Endothelial cell of hepatic sinusoid (primary cell): ENCODE data around the gene IGFBP7.

Source experiments
- in situ Hi-C: cut with HindIII; loops from 2 replicates; pipeline ENCODE4 v1.10.0; 2017; ENCODE audit warnings: low sequenced_read_pairs

Gene IGFBP7

DNA sequence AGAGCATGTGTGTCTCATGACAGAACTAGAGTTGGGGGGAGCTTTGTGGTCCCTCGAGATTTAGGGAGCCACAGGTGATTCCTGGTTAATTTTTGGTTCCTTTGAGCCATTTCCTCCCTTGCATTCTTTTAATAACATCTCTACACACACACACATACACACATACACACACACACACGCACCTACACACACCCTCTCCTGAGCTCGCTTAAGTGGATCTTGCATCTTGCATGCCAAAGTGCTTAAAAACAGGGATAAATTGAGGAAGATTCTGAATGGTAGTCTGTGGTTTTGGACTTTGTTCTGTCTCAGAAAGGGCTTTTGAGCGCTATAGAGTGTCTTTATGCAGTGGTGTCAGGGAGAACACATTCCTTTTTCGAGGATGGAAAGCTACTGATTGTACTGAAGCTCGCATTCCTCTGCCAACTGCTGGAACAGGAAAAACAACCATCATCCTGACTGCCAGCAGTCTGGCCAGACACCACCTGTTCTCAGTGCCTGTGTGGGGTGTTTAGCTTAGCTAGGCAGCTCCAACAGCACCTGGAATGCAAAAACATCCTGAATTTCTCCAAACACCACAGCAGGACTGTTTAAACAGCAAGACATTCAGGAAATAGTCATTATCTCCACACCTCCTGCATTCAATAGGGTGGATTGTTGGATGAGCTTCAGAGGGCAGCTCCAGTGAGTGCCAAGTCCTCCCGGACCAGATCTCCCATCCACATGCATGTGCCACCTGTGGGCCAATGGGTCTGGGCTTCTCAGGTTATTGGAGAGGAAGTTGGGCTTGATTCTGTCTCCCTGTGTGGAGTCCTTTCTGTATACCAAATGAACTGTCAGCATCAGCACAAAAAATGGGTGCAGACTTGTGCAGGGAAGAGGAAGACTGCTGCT lies 21.9 kb upstream of the IGFBP7 start:
- in situ Hi-C loops, result no loop called here

GRCh38 chr4:57129477-57129876 lies 19.3 kb upstream of the IGFBP7 start:
- in situ Hi-C loops, result no loop called here

DNA sequence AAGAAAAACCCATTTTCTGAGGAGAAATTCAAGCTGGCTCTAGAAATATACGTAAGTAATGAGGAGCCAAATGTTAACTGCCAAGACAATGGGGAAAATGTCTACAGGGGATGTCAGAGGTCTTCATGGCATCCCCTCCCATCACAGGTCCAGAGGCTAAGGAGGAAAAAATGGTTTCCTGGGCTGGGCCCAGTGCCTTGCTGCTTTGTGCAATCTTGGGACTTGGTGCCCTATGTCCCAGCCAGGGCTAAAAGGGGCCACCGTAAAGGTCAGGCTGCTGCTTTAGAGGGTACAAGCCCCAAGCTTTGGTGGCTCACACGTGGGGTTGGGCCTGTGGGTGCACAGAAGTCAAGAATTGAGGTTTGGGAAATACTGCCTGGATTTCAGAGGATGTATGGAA lies 17.2 kb upstream of the IGFBP7 start:
- in situ Hi-C loops, result no loop called here

- in situ Hi-C loops, result no loop called here
Observed at GRCh38 chr4:57125996-57126395, 15.8 kb upstream of the IGFBP7 start.

- in situ Hi-C loops, result loop anchor here (5.0 kb wide), 1 partner anchor 82 kb away; no protein-coding TSS in a partner anchor
Observed at GRCh38 chr4:57124145-57124544, 14.0 kb upstream of the IGFBP7 start.

GRCh38 chr4:57122959-57123358 lies 12.8 kb upstream of the IGFBP7 start:
- in situ Hi-C loops, result loop anchor here (5.0 kb wide), 1 partner anchor 81 kb away; no protein-coding TSS in a partner anchor

DNA sequence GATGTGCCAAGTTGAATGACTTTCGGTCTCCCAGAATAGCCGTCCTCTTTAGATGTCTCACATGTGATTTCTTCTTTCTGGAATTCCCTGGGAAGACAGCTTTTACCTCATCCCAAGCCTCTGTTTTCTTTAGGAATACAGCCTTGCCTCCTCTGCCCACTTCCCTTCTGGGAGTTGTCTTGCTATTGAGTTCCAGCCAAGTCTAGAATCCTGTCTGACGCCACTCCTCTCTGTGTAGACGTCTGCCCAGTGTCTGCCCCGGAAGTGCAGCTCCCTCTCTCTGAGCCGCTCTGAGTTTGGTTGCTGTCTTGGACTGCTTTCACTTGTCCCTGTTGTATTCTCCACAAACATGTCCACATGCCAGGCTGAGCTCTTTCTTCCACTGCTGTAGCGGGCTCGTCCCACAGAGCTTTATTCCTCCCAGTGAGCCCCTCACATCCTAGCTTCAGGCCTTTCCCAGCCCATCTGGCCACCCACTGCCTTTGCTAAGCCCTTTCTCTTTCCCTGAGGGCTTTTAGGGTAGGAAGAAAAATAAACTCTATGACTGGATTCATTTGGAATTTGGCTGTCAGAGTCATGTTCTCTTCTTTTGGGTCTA lies 9.0 kb upstream of the IGFBP7 start:
- in situ Hi-C loops, result no loop called here

DNA sequence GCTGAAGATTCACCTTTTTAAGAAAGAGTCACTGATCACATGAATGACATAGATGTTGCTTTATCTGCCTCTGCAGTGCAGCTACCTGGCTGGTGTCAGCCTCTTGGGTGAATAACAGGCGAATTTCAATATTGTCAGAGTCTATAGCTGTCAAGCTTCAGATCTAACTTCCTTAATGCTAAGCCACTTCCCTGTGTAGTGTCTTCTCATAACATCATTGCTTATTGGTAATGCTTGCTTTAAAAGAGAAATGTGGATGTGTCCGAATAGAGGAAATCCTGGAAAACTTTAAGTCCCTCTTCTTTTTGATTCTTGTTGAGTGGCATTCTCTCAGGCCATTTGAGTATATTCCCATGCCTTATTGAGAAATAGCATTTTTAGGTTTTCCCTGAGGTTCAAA lies 7.3 kb upstream of the IGFBP7 start:
- in situ Hi-C loops, result no loop called here

DNA sequence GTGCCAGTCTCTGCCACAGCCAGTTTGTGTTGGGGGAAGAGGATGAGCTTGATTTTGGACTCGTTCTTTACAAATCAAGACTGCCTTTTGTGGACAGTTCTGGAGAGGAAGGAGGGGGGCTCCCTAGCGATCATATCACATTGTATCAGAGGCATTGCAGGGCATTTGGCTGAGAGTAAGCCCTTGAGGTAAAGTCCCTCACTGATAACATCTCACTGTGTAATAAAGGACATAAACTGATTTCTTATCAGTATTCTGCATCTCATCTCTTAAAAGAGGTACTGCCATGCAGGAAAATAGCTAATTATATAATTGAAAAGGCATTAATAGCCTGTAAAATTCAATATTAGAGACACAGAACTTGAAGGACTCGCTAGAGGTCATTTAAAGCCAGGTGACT lies 6.1 kb upstream of the IGFBP7 start:
- in situ Hi-C loops, result no loop called here

DNA sequence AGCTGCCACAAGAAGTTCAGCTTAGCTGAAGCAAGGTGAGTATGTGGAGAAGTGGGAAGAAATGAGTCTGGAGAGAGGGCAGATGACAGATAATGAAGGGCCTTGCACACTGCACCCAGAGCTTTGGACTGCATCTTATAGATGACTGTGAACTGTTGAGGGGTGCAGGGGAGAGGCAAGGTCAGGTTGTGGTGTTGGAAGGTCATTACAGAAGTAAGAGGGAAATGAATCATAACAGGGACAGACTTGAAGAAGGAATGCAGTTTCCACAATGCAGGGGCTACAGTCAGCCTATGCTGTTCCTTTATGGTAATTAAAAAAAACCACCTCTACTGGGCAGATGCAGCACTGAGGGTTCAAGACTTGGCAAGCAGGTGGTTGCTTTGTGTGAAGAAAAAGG lies 4.8 kb upstream of the IGFBP7 start:
- in situ Hi-C loops, result no loop called here

DNA sequence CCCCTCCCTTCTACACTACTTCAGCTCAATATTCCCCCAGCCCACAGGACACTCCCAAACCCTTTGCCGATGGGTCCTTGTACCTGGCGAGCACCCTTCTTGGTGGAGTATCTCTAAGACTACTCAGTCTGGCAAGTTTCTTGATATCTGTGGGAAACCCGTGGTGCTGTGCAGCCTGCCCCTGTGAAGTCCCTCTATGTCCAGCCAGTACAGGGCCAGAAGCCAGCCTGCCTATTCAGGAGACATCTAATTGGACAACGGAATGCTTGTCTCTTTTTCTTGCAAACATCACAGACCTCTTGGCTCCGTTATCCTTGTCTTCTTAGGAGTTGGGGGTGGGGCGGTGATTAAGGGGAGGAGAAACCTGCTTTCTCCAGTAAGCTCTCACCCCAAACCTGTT lies 3.7 kb upstream of the IGFBP7 start:
- in situ Hi-C loops, result no loop called here

- in situ Hi-C loops, result no loop called here
Observed at GRCh38 chr4:57110640-57111511, 691 bp upstream of the IGFBP7 start.

- in situ Hi-C loops, result no loop called here
Observed at GRCh38 chr4:57109411-57109846, 756 bp downstream of the IGFBP7 start.

GRCh38 chr4:57106181-57106580 lies 4.0 kb downstream of the IGFBP7 start:
- in situ Hi-C loops, result no loop called here

GRCh38 chr4:57104706-57105560 lies 5.3 kb downstream of the IGFBP7 start:
- in situ Hi-C loops, result no loop called here

DNA sequence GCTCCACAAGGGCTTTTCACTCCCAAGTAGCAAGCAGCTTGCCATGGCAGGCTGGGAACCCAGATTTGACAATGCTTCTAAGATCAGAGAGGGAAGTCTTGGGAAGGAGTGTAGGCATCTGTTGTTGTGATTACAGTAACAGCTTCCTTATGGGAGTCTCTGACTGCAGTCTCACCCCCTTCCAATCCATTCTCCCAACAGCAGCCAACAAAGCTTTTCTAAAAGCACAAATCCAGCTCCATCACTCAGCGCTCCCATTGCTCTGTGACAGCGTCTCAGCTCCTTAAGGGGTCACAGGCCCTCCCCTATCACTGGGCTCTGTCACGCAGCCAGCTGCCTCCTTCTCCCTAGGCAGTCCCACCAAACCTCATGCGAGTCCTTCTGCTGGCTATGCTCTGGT lies 7.1 kb downstream of the IGFBP7 start:
- in situ Hi-C loops, result no loop called here

DNA sequence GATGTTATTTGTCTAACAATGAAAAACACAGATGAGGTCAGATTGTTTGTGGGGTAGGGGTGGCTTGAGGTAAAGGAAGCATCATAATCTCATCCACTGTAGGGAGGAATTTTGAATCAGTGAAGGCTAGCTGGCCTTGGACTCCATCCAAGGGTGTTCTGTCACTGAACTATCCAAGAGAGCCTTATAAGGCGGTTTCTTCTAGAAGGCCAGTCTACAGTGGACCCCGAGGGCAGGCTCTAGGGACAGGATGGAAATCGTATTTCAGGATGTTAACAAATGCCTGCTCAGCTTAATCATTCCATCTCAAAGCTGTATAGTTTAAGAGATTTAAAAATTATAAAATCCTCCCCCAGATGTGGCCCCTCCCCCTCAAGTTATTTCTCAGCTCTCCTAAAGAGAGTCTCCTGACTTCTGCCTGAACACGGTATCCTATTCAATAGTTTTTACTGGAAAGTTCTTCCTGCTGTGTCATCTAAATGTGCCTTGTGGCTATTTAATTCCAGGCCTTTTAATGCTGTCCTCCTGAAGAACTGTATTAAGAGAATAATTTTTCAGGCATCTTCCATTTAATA lies 8.0 kb downstream of the IGFBP7 start:
- in situ Hi-C loops, result no loop called here

DNA sequence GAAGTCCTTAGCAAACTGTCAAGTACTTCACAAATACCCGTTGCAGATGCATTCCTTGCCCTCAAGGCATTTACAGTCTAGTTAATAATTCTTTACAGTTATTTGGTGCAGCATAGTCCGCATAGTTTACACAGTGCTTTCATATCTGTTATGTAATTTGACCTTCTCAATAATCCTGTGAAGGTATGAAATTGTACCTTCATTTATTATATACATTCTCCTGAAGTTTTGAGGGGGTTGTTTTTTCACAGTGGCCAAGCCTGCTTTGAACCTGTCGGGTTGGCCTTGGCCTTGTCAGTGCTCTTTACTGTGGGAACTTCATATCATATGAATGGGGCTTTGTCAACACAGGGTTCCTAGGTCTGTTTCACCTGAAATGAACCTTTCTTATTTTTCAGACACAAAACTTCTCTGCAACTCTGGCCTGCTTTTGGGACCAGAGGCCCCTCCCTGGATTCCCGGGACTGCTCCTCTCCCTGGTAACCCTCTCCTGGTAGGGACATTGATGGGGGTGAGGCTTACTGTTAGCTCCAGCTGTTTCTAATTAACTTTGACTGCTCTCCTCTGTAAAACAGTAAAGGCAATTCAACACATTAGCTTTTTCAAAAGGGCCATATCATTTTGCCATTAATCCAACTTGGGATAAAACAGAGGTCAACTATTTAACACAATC lies 9.1 kb downstream of the IGFBP7 start:
- in situ Hi-C loops, result no loop called here

GRCh38 chr4:57099363-57099762 lies 10.8 kb downstream of the IGFBP7 start:
- in situ Hi-C loops, result no loop called here

GRCh38 chr4:57098941-57099340 lies 11.2 kb downstream of the IGFBP7 start:
- in situ Hi-C loops, result no loop called here
